NCI-H510A (cell line): ENCODE data around the gene TRMT44.
"Not testable (repeated sequence)": the region's sequence is repeated elsewhere in the genome, so short reads cannot be mapped to it uniquely, and the experiment has no call there.

Source experiments
- DNase-seq: peaks from one replicate; lab custom pipeline; 2025; lab: John Stamatoyannopoulos, UW

TRMT44 gene

GRCh38 chr4:8512510-8512909, 71.9 kb downstream of the TRMT44 start:
- DNase-seq, result no peak

- DNase-seq, result not testable (repeated sequence)
These were observed 72.5 kb downstream of the TRMT44 start for GRCh38 chr4:8513080-8513479.

- no peak for DNase-seq
These were observed 73.4 kb downstream of the TRMT44 start for GRCh38 chr4:8513931-8514330.

- DNase-seq, result no peak
These were observed 73.8 kb downstream of the TRMT44 start for GRCh38 chr4:8514391-8514790.

GRCh38 chr4:8515316-8516060, 74.9 kb downstream of the TRMT44 start:
- DNase-seq, result no peak

GRCh38 chr4:8516061-8516573, 75.5 kb downstream of the TRMT44 start:
- DNase-seq, result no peak

GRCh38 chr4:8516996-8517550, 76.5 kb downstream of the TRMT44 start:
- DNase-seq, result no peak

GRCh38 chr4:8517946-8518345, 77.4 kb downstream of the TRMT44 start:
- DNase-seq, result no peak

GRCh38 chr4:8522160-8523120, 81.9 kb downstream of the TRMT44 start:
- no peak for DNase-seq

GRCh38 chr4:8523175-8523574, 82.6 kb downstream of the TRMT44 start:
- DNase-seq, result no peak

GRCh38 chr4:8523766-8524165, 83.2 kb downstream of the TRMT44 start:
- no peak for DNase-seq

GRCh38 chr4:8524595-8525382, 84.2 kb downstream of the TRMT44 start:
- DNase-seq, result no peak

- DNase-seq, result no peak
These were observed 85.0 kb downstream of the TRMT44 start for GRCh38 chr4:8525383-8526120.
